ENCODE measurements around the gene ITGB4.
"Not testable (repeated sequence)": the region's sequence is repeated elsewhere in the genome, so short reads cannot be mapped to it uniquely, and the experiment has no call there.

The ITGB4 gene

DNA sequence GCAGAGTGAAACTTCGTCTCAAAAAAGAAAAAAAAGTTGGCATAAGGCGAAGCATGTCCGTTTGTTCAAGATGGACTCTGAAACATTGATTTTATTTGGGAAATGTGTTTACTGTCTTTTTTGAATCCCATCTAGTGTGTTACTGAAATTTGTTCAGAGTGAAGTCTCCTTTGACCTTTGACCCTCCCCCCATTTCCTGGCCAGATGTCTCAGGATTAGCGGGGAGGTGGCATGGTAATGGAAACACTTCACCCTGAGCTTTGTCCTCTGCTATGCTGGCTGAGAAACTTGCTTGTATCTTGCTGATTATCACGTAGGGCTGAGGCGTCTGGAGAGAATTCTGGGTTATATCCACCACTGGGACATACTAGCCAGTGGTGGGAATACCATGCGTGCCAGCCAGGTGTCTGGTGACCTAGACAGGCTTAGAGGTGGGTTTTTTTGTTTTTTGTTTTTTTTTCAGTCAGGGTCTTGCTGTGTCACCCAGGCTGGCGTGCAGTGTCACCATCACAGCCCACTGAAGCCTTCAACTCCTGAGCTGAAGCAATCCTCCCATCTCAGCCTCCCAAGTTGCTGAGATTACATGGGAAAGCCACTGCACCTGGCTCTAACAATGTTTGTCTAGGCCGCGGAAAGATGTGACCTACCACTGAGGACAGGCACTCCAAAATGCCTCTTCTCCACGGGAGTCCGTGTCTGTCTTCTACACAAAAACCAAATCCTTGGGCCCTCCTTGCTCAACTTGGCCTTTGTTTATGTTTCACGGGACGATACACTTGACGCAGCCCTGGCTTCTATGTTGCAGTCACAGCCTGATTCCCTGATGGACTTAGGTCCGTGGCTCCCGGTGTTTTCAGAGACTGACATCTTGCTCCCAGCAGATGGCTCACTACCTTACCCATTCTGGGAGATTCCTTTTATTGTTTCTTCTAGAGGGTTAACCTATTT is 50.3 kb downstream of the ITGB4 start:
- no peak for DNase-seq (ENCODE audit: low read depth)

DNA sequence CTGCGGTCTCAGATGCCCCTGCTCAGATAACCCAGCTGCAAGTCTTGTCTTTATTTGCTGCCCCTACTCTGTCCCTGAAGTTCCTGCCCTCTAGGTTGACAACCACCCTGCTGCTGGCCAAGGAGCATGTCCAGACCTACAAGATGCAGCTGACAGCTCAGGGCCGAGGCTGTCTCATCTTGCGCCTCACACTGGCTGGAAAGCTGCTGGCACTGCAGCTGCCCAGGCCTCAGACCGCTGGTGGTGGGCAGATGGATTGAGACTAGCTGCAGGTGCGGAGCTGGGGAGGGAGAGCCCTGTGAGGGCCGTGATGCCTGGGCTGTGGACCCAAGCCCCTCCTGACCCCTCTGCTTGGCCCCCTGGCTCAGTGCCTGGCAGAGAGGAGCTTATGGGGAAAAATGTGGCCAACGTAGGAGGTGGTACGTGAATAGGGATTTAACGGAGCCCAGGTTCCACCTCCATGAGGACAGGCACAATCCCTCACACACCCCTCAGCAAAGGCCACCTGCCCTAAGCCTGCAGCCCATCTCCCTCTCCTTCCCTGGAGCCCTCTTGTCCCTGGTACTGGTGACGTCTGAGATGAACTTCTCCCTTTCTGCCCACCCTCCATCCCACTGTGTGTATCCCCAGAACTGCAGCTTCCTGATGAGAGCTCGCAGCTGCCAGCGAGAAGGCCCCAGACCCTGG is 52.0 kb downstream of the ITGB4 start:
- DNase-seq (ENCODE audit: low read depth) = no peak

DNA sequence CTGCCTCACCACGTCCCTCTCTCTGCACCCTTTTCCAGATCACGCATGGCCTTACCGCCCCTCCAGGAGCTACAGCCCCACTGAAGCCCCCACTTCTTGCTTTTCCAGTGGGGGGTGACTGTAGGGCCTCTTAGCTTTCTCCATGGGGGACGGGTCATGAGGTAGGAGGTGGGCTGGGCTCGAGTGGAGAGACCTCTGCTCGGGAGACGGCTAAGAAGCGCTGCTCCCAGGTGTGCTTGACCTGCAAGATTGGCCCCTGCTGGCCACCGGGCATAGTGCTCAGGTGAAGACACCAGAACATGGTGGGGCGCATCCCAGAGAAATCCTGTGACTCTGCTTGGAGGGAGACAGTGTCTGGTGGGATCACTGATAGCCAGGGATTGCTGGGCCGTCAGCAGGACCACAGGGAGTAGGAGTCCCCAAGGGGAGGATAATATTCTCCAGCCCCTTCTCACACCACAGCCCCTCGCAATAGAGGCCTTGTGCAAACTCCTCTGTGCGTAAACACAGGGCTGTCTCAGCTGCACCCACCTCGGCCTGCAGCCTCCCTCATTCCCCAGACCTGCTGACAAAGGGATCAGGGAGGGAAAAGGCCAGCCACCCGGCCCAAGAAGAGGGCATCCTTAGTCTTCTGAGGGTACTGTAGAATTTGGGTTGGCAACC is 52.7 kb downstream of the ITGB4 start:
- DNase-seq (ENCODE audit: low read depth) = no peak

- no peak for DNase-seq (ENCODE audit: low read depth)
Measured at GRCh38 chr17:75774471-75774990, 53.3 kb downstream of the ITGB4 start.

DNA sequence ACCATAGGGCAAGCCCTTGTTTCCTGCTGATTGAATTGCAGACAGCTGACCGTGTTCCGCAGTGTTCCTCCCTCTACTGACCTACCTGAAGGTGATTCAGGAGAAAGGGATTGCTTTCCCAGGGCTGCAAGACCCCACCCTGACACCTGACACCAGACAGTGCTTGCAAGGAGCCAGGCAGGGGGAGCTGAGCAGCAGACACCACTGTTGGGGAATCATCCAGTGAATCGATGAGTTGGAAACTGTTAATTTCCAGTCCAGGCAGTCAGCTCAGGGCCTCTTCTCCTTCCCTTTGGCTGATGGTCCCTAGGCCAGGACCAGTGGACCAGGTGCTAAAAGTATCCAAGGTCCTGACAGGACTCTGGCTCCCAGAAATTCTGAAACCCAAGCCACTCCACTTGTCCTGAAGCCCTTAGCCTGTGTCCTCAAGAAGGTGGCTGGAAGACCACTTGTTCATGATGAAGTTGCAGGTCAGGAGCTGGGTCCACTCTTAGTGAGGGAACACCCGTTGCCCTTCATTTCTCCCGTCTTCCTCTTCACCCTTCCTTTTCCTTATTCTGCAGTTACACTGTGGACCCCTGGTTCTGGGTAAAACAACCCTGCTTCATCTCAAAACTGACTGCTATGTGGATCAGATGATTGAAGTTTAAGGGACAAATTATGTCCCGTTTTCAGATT is 53.9 kb downstream of the ITGB4 start:
- no peak for DNase-seq (ENCODE audit: low read depth)

DNA sequence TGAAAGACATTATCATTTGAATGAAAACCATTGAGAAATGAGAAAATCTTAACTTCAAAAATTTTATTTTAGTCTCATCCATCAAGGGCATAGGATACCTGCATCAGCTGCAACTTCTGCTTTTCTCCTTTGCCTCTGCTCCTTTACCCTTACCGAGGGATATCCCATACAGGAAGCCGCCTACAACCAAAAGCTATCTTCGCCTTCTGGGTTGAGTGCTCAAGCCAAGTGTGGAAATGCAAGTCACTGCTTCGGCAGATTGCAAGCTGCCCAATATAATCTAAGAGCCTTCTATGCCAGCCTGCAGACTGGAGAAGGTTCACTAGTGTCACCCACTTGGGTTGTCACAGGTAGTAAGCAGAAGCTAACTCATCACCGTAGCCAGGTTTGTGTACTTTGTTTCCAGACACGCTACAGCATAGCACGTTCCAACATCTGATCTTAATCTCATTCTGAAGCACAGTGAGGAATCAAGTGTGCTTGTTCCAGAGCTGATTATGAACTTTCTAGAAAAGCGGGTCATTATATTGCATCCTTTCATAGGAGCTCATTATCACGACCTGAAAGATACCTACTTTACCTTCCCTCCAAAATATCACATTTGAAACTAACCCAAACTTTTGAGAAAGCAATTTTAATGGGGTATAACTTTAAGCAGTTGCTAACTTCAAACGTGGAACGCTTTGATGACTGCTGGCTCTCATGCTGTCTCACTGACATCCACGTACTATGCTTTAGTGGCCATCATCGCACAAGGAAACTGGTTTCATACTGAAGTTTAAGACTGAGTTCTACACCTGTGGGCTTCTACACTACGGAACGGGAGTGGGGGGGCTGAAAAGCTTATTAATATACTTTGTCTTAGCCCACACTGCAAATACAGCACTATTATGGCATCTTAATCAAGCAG is 55.4 kb downstream of the ITGB4 start:
- DNase-seq (ENCODE audit: low read depth) = no peak

GRCh38 chr17:75777296-75777922 is 56.1 kb downstream of the ITGB4 start:
- no peak for DNase-seq (ENCODE audit: low read depth)

GRCh38 chr17:75778066-75778860 is 57.0 kb downstream of the ITGB4 start:
- not testable (repeated sequence) for DNase-seq (ENCODE audit: low read depth)

DNA sequence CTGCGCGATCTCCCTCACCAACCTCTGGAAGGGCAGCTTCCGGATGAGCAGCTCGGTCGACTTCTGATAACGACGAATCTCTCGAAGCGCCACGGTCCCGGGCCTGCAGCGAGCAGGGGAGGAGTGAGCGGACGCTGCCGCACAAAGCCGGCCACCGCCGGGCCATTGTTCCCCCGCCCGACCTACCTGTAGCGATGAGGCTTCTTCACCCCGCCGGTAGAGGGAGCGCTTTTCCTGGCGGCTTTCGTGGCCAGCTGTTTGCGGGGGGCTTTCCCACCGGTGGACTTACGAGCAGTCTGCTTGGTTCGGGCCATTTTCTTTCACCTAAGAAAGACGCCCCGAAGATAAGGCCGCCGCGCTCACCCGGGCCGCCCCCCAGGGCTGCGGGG is 57.6 kb downstream of the ITGB4 start:
- DNase-seq (ENCODE audit: low read depth) = no peak

GRCh38 chr17:75779250-75779986 is 58.2 kb downstream of the ITGB4 start:
- peak; percentile 90 for DNase-seq (ENCODE audit: low read depth)

DNA sequence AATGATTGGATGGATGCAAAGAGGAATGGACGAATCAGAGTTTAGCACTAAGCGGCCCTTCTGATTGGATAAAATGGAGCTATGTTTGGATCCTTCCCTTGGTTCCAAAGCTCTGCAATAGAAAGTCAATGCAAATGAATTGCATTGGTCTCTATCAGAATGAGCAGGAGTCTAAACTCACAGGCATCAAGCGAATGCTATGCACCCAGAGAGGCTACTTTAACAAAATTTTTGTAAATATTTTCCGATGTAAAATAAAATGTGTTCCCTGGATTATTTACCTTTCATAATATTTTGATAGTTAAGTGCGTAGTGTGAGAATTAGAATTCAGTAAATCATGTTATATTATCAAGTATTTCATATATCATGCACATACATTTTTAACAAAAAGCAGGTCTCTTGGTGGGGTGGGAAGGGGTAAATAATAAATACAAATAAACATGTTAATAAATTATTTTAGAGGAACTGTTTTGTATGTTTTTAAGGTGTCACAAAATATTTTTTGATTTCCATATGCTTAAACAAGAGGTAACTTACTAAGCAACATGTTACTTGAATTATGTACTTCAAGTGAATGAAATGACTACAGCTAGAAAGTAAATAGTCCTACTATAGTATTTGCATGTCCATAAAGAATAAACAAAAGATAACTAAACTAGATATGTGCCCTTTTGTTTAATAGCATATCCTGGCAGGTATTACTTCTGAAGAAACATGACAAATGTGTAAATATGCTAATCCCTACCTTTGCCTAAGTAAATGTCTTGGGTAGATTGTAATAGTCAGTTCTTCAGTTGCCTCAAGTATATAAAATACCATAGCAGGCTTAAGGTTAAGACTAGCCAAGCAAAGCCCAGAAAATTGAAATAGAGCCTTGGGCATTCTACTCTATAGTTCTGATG is 59.0 kb downstream of the ITGB4 start:
- DNase-seq (ENCODE audit: low read depth) = no peak

- DNase-seq (ENCODE audit: low read depth) = no peak
Measured at GRCh38 chr17:75783069-75783783, 62.0 kb downstream of the ITGB4 start.

- DNase-seq (ENCODE audit: low read depth) = no peak
Measured at GRCh38 chr17:75783803-75784472, 62.7 kb downstream of the ITGB4 start.

DNA sequence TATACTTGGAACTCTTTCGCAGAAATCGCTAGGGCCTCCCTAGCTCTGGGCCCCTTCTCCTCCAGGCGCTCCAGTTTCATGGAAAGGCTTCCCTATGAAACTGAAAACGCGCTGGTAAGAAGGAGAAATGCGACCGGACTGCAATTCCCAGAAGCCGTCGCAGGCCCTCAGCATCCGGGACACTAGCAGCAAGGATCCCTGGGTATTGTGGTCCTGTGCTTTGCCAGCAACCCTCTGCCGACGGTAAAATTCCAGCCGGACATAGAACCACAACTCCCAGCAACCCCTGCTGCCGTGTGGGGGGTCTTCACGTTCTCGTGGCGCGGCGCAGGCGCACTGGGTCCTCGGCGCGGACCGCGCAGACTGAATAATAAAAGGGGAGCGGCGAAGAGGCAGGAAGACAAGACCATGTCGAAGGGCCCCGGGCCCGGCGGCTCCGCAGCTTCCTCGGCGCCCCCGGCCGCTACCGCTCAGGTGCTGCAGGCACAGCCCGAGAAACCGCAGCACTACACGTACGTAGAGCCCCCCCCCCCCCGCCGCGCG is 63.3 kb downstream of the ITGB4 start, which contains the start of gene UNK:
Gene UNK, plus strand, starts transcription at position 334 of the 543 bp plus-strand sequence. Its CDS starts 75 bp downstream, at position 409.
- DNase-seq (ENCODE audit: low read depth) = peak; percentile 93

DNA sequence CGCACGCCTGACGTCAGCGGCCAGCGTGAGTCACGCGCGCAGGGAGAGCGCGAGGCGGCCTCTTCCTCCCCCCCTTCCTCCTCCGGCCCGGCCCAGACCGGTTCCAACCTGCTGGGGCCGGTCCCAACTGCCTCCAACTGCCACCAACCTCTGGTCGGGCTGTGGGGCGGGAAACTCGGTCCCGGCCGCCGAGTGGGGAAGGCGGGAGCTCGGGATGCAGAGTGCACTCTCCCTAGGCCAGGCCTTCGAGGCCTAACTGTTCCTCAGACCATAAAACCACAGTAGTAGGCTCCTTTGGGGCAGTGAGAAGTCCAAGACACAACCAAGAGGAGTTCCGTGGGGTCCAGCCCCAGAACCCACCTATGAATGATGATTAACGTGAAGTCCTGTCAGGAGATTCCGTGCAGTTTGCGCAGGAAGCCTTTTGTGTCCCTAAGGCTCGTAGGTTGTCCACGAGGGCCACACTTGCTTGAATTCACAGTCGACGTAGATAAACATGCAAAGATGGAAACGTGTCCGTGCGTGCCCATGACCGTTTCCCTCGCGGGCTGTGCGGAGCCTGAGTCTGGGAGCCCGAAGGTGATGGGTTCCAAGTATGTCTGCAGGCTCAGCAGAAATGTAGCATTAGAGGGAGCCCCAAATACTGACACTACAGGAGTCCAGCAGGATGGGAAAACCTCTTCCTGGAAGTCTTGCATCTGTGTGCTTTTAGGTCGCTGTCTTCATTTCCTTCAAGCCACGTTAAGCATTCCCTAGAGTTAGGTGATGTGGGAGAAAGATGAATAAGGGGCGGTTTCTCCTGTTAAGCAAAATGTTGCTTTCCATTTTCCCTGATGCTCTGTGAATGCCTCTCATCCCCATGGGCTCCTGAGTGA is 64.0 kb downstream of the ITGB4 start:
- DNase-seq (ENCODE audit: low read depth) = peak; percentile 71

Measured in stimulated activated CD8-positive, alpha-beta memory T cell treated with anti-CD3 and anti-CD28 coated beads, Interleukin-12 subunit alpha, Interleukin-12 subunit beta, amount 100 ng/mL, for 1 hour (primary cell).